NCI-H2107 treated with DMSO at 0.1 percent for 48 hours (cell line): ENCODE results near the gene WDR5.

Experiments
- DNase-seq: peaks from one replicate; lab custom pipeline; 2025; ENCODE audit not compliant: unreplicated experiment; lab: John Stamatoyannopoulos, UW

WDR5 gene

GRCh38 chr9:134185536-134186011 lies 49.7 kb downstream of the WDR5 start:
- no peak for DNase-seq

DNA sequence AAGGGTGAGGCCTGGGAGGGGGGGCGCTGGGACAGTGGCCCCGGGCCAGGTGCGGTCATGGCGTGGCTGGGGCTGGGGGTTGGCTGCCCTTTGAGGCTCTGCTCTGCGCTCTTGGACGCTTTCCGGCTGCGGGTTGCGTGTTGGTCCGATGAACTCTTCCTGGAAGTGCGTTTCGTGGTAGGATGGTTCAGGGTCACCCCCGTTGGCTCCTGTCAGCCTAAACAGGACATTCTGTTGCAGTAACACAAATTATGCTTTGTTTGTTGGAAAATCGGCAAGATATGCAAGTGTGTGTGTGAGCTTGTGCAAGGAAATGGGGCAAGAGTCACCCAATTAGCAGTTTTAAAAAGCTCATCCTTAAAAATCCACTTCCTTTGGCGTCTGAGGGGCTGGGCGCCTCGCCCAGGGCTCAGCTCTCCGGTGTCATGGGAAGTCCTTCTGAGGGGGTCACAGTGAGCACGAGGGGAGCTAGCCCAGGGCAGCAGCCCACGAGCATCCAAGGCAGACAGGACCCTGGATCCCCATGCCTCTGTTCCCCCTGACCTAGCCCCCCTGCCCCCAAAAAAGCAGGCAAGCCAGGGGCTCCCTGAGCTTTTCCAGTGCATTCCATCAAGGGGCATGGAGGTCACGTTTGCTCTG lies 50.7 kb downstream of the WDR5 start:
- no peak for DNase-seq

GRCh38 chr9:134187110-134187531 lies 51.2 kb downstream of the WDR5 start:
- DNase-seq = no peak

- no peak for DNase-seq
These were observed 52.1 kb downstream of the WDR5 start for GRCh38 chr9:134187891-134188385.

GRCh38 chr9:134188386-134189144 lies 52.7 kb downstream of the WDR5 start:
- DNase-seq = no peak

GRCh38 chr9:134189145-134189469 lies 53.2 kb downstream of the WDR5 start:
- DNase-seq = no peak

DNA sequence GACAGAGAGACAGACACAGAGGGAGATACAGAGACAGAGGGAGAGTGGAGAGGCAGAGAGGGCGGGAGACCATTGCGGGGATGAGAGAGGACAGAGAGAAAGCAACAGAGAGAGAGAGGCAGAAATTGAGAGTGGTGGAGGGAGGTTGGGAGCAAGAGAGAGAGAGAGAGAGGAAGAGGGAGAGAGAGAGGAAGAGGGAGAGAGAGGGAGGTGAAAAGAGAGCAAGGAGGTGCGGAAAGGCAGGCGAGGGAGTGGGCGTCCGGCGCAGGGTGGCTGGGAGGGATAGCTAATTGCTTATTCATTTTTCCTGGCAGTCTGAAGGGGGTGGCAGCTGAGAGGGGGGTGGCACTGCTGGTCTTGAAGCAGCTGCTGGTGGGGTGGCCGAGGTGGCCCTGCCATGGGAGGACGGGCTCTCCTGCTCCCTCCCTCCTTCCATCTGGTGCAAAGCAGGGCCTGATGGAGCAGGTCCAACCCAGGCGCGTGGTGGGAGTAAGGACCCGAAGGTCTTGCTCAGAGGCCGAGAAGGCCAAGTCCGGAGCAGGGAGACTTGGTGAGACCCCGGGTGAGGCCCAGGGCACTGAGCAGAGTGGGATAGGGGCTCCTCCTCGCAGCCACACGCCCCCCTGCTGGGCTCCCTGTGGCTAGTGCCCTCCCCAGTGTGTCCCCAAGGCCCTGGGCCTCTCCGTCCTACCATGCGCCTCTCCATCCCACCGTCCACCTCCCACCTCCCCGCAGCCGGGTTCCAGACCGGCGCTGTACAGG lies 53.8 kb downstream of the WDR5 start:
- DNase-seq = no peak

- DNase-seq = no peak
These were observed 54.6 kb downstream of the WDR5 start for GRCh38 chr9:134190232-134191121.

DNA sequence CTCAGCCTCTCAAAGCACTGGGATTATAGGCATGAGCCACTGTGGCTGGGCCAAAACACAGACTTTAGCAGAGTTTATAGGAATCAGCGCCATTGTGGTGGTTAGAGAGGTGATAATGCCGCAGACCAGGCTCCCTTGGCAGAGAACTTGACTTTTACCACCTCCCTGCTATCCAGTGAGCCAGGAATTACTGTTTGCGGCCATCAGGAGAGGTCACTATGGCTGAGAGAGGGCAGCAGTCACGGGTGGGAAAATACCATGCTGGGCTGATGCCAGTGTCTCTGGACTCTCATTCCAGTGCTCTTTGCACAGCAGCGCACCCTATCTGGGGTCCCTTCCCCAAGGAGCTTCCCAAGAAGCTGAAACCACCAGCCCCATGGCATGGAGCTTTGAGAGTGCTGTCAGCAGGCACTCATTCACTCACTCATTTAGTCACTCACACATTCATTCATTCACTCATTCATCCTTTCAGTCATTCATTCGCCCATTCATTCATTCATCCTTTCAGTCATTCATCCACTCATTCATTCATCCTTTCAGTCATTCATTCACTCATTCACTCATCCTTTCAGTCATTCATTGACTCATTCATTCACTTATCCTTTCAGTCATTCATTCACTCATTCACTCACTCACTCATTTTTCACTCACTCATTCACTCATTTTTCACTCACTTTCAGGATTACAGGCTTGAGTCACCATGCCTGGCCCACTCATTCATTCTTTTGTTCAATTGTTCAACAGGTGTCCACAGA lies 55.8 kb downstream of the WDR5 start:
- no peak for DNase-seq

- DNase-seq = no peak
These were observed 56.5 kb downstream of the WDR5 start for GRCh38 chr9:134192311-134192950.

DNA sequence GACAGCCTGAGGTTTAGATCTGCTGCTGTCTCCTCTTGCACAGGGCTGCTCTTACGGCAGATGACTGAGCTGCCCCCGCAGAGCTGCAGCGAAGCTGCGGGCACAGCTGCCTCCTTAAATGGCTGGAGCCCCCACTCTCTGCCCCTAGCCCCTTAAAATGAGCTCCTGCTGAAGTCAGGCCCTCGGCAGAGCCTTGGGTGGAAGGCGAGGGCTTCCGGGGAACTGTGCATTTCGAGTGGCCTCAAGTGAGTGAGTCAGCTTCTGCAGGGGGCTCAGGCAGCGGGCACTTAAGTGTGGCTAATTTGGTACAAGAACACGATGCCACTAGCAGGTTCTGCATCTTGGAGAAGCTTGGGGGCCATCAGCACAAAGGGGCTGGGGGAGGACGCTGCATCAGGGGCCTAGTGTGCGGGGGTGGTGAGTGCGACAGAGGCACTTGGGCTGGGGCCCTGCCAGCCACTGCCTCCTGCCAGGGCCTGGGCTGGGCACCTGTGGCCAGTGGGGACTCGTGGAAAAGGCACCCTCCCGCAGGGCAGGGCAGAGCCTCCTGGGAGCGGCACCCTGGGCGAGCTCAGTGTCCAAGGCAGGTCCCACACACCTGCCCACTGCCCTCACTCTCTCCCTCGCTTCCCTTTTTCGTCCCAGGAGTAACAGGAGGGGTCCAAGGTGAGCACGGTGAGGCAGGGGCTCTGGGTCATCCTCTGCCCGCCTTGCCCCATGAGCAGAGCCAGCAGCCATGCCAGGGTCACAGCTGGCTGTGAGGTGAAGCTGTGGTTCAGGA lies 57.3 kb downstream of the WDR5 start:
- DNase-seq = no peak

DNA sequence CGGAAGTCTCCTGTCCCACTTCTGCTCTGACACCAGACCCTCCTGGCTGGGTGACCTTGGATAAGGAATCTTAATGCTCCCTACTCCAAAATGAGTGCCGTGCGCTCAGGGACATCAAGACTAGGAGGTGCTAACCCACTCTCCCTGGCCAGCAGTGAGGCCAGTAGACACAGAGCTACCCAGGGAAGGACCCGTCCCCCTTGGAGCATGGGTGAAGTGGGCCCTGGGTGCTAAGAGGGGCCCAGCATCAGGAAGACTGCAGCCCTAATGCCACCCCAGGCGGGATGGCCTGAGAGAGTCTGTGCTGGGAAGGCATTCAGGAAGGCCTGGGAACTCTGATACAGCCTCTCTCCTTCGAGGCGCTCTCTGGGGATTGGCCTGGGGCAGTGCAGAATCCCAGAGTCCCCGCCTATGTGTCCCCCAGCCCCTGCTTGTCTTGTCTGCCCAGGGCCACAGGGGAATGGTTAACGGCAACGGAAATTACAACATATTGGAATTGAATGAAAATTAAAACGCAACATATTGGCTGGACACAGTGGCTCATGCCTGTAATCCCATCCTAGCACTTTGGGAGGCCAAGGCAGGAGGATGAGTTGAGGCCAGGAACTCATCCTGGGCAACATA lies 58.1 kb downstream of the WDR5 start:
- no peak for DNase-seq

- no peak for DNase-seq
These were observed 59.7 kb downstream of the WDR5 start for GRCh38 chr9:134195558-134195957.

DNA sequence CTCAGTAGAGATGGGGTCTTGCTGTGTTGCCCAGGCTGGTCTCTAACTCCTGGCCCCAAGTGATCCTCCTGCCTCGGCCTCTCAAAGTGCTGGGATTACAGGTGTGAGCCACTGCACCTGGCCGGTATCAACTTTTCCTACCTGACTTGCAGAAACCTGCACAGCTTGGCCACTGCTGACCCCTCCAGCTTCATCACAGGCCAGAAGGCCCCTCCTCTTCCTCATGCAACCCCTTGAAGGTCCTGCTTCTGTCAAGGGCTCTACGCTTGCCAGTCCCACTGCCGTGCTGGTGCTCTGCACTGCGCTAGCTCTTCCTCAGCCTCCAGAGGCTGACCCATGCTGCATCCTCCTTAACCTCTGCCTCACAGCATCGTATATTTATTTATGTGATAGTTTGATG lies 61.0 kb downstream of the WDR5 start:
- no peak for DNase-seq

DNA sequence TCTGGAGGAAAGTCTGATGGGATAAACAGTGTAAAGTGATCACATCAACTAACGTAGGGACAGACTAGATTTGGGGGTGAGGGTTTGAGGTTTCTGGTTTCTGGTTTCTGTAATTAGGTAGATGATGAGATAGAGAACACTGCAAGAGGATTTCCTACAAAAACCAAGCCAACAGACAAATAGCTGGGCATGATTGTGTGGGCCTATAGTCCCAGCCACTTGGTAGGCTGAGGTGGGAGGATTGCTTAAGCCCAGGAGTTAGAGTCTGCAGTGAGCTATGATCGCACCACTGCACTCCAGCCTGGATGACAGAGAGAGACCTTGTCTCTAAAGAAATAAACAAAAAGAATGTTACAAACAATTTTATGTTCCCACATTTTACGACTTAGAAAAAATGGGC lies 62.9 kb downstream of the WDR5 start:
- no peak for DNase-seq

GRCh38 chr9:134200730-134201129 lies 64.8 kb downstream of the WDR5 start:
- DNase-seq = no peak

- DNase-seq = no peak
These were observed 67.3 kb downstream of the WDR5 start for GRCh38 chr9:134203224-134203623.

GRCh38 chr9:134204041-134204440 lies 68.2 kb downstream of the WDR5 start:
- no peak for DNase-seq
